NB4 (cell line): ENCODE data around the gene FAM216B.

Experiments
- CTCF ChIP-seq: IDR thresholded peaks from one replicate; pipeline ENCODE4 v1.5.1; 2012; ENCODE audit warnings: low read depth, low read length
- POLR2A ChIP-seq: IDR thresholded peaks from 2 replicates; pipeline ENCODE4 v1.6.1; 2011; ENCODE audit warnings: mild to moderate bottlenecking; ENCODE audit not compliant: insufficient read length; ENCODE audit errors: extremely low read depth

GRCh38 chr13:42808341-42808940 is 27.1 kb downstream of the FAM216B start:
- TF ChIP-seq CTCF (no peak), POLR2A (no peak)
